Upper lobe of left lung (tissue), 6 donors: ENCODE measurements around the gene GDAP1L1. TPM values are rescaled to one million over a fixed set of nuclear protein-coding genes. Genes with fewer than 3 reads are reported as not detected.

Experiments used
- ATAC-seq, 2 donors: fragments of 200-7000 bp; cut with Tn5 transposase; one replicate each; pipeline ENCODE4 v1.9.1; 2022; ENCODE audit warnings: mild to moderate bottlenecking in 2 of 2, moderate library complexity in 2 of 2; ENCODE audit not compliant: low FRiP score in 2 of 2
- DNase-seq, 2 donors: peaks; one replicate each; pipeline ENCODE4 v3.0.0-alpha.2; 2019 to 2020
- H3K27ac ChIP-seq, 4 donors: fragments of 200-600 bp; sonication (generic); one replicate each; pipeline ENCODE4 v1.5.1; 2016 to 2019
- H3K27me3 ChIP-seq, 4 donors: fragments of 200-600 bp; sonication (generic); one replicate each; pipeline ENCODE4 v1.5.1; 2017 to 2019
- H3K36me3 ChIP-seq, 4 donors: fragments of 200-600 bp; sonication (generic); one replicate each; pipeline ENCODE4 v1.5.1; 2016 to 2019
- H3K4me1 ChIP-seq, 4 donors: fragments of 200-600 bp; sonication (generic); one replicate each; pipeline ENCODE4 v1.5.1; 2018 to 2019
- H3K4me3 ChIP-seq, 4 donors: fragments of 200-600 bp; sonication (generic); one replicate each; pipeline ENCODE4 v1.5.1; 2017 to 2019; ENCODE audit warnings: mild to moderate bottlenecking in 2 of 4, moderate library complexity in 1 of 4
- H3K9me3 ChIP-seq, 4 donors: fragments of 200-600 bp; sonication (generic); one replicate each; pipeline ENCODE4 v1.5.1; 2018 to 2019
- CTCF ChIP-seq, 6 experiments: fragments of 450-650 bp in 4 of 6; fragments of 200-600 bp in 2 of 6; sonication (generic) in 2 of 6; IDR thresholded peaks; one replicate each; pipeline ENCODE4 v1.5.1; 2016 to 2019; ENCODE audit warnings: antibody characterized with exemption in 6 of 6
- EP300 ChIP-seq, 4 donors: sonication (generic); formaldehyde crosslinking; IDR thresholded peaks; one replicate each; pipeline ENCODE4 v1.5.1; 2017; ENCODE audit warnings: antibody characterized with exemption in 4 of 4, control low read depth in 2 of 4
- POLR2A ChIP-seq, 4 donors: fragments of 450-650 bp; IDR thresholded peaks; one replicate each; pipeline ENCODE4 v1.5.1; 2016 to 2017; ENCODE audit warnings: antibody characterized with exemption in 4 of 4, mild to moderate bottlenecking in 2 of 4
- POLR2AphosphoS5 ChIP-seq, 2 donors: sonication (generic); formaldehyde crosslinking; IDR thresholded peaks; one replicate each; pipeline ENCODE4 v1.5.1; 2017; ENCODE audit warnings: antibody characterized with exemption in 2 of 2
- WGBS, 2 donors: methylation state at CpG; one replicate each; pipeline ENCODE4 v1.1.5; 2017 to 2018; 5-methylcytosine and 5-hydroxymethylcytosine counted together
- total RNA-seq, 6 donors: library from RNA; depleted of rRNA in 4 of 6; stranded (reverse); fragments of >200 nt in 4 of 6; gene quantifications; one replicate each; pipeline versions ENCODE4 v1.1.0 to v1.2.1, GENCODE V29; 2016 to 2021
- donor health status: DM: no; HTN: no; CAD: no; lungs with moderate emphysema.
- donor health status: DM: no; HTN: yes; CAD: no; lungs with severe emphysema.

Gene GDAP1L1
- total RNA-seq, 6 donors from 2014 or later = not detected

GRCh38 chr20:44264287-44264686, 17.2 kb downstream of the GDAP1L1 start:
- no peak overlapping the region for H3K27ac ChIP-seq
- WGBS, 2 donors = 61 to 66% methylated on average over 5 of the region's 5 CpGs
- ATAC-seq = no peak
- no peak for DNase-seq
- H3K4me3 ChIP-seq = no peak overlapping the region
- no peaks in the 10 kb centered on the region for H3K9me3 ChIP-seq
- H3K27me3 ChIP-seq = no peaks in the 10 kb centered on the region
- no peaks in the 10 kb centered on the region for H3K36me3 ChIP-seq
- H3K4me1 ChIP-seq = no peaks in the 10 kb centered on the region
- TF ChIP-seq POLR2AphosphoS5 (IDR thresholded peaks at IDR 0.05) = no peak
- TF ChIP-seq POLR2A (IDR thresholded peaks at IDR 0.05) = no peak
- no peak for TF ChIP-seq EP300 (IDR thresholded peaks at IDR 0.05)

- no peaks in the 10 kb centered on the region for H3K27me3 ChIP-seq
- ATAC-seq = no peak
- peaks cover 0 to 4% (median 0%) of the 10 kb centered on the region in 4 donors for H3K36me3 ChIP-seq
- no peak overlapping the region for H3K27ac ChIP-seq
- TF ChIP-seq POLR2AphosphoS5 (IDR thresholded peaks at IDR 0.05) (no peak), EP300 (IDR thresholded peaks at IDR 0.05) (no peak), POLR2A (IDR thresholded peaks at IDR 0.05) (no peak), CTCF (IDR thresholded peaks at IDR 0.05) (no peak)
- DNase-seq = no peak
- H3K4me1 ChIP-seq = no peaks in the 10 kb centered on the region
- 85 to 91% methylated on average over 5 of the region's 5 CpGs for WGBS, 2 donors
- H3K4me3 ChIP-seq = no peak overlapping the region
- no peaks in the 10 kb centered on the region for H3K9me3 ChIP-seq
Measured at GRCh38 chr20:44268802-44269201, 21.7 kb downstream of the GDAP1L1 start.

GRCh38 chr20:44271915-44272663, 25.0 kb downstream of the GDAP1L1 start:
- Histone ChIP-seq H3K27me3 (no peaks in the 10 kb centered on the region), H3K4me3 (no peak overlapping the region), H3K4me1 (no peaks in the 10 kb centered on the region), H3K27ac (no peak overlapping the region), H3K9me3 (no peaks in the 10 kb centered on the region), H3K36me3 (peaks cover 0 to 4% (median 0%) of the 10 kb centered on the region in 4 donors)
- ATAC-seq (no peak), DNase-seq (no peak)
- TF ChIP-seq EP300 (IDR thresholded peaks at IDR 0.05) (no peak), POLR2A (IDR thresholded peaks at IDR 0.05) (no peak), POLR2AphosphoS5 (IDR thresholded peaks at IDR 0.05) (no peak), CTCF (IDR thresholded peaks at IDR 0.05) (no peak)
- 75 to 78% methylated on average over 14 of the region's 14 CpGs for WGBS, 2 donors

- Histone ChIP-seq H3K27ac (no peak overlapping the region), H3K9me3 (no peaks in the 10 kb centered on the region), H3K4me3 (no peak overlapping the region), H3K36me3 (peaks cover 0 to 4% (median 0%) of the 10 kb centered on the region in 4 donors), H3K27me3 (no peaks in the 10 kb centered on the region), H3K4me1 (no peaks in the 10 kb centered on the region)
- ATAC-seq = no peak
- DNase-seq = no peak
- 90% methylated on average over 10 of the region's 10 CpGs for WGBS, 2 donors
- no peak for TF ChIP-seq POLR2AphosphoS5 (IDR thresholded peaks at IDR 0.05)
- no peak for TF ChIP-seq EP300 (IDR thresholded peaks at IDR 0.05)
- TF ChIP-seq POLR2A (IDR thresholded peaks at IDR 0.05) = no peak
- no peak for TF ChIP-seq CTCF (IDR thresholded peaks at IDR 0.05)
Measured at GRCh38 chr20:44273231-44274215, 26.4 kb downstream of the GDAP1L1 start.
